Measurements from ENCODE around the gene NUBPL.
"Not testable (repeated sequence)": the region's sequence is repeated elsewhere in the genome, so short reads cannot be mapped to it uniquely, and the experiment has no call there.

Gene NUBPL

GRCh38 chr14:31813724-31814490, 252.7 kb downstream of the NUBPL start:
- not testable (repeated sequence) for DNase-seq (ENCODE audit: low read depth)

GRCh38 chr14:31819281-31819680, 258.1 kb downstream of the NUBPL start:
- DNase-seq (ENCODE audit: low read depth): no peak

GRCh38 chr14:31825459-31825858, 264.3 kb downstream of the NUBPL start:
- no peak for DNase-seq (ENCODE audit: low read depth)

GRCh38 chr14:31827325-31827724, 266.1 kb downstream of the NUBPL start:
- no peak for DNase-seq (ENCODE audit: low read depth)

GRCh38 chr14:31828946-31829868, 268.0 kb downstream of the NUBPL start:
- no peak for DNase-seq (ENCODE audit: low read depth)

- DNase-seq (ENCODE audit: low read depth): no peak
Observed at GRCh38 chr14:31834616-31835015, 273.4 kb downstream of the NUBPL start.

GRCh38 chr14:31835049-31835448, 273.8 kb downstream of the NUBPL start:
- DNase-seq (ENCODE audit: low read depth): no peak

GRCh38 chr14:31837031-31837430, 275.8 kb downstream of the NUBPL start:
- no peak for DNase-seq (ENCODE audit: low read depth)

- no peak for DNase-seq (ENCODE audit: low read depth)
Observed at GRCh38 chr14:31842899-31843298, 281.7 kb downstream of the NUBPL start.

GRCh38 chr14:31843361-31844091, 282.3 kb downstream of the NUBPL start:
- DNase-seq (ENCODE audit: low read depth): no peak

GRCh38 chr14:31854508-31855075, 293.4 kb downstream of the NUBPL start:
- DNase-seq (ENCODE audit: low read depth): no peak

GRCh38 chr14:31855262-31855661, 294.1 kb downstream of the NUBPL start:
- no peak for DNase-seq (ENCODE audit: low read depth)

GRCh38 chr14:31856003-31856402, 294.8 kb downstream of the NUBPL start:
- DNase-seq (ENCODE audit: low read depth): not testable (repeated sequence)

GRCh38 chr14:31858868-31859267, 297.7 kb downstream of the NUBPL start:
- DNase-seq (ENCODE audit: low read depth): no peak

GRCh38 chr14:31864937-31865855, 304.0 kb downstream of the NUBPL start:
- DNase-seq (ENCODE audit: low read depth): no peak

- no peak for DNase-seq (ENCODE audit: low read depth)
Observed at GRCh38 chr14:31867570-31867969, 306.4 kb downstream of the NUBPL start.

GRCh38 chr14:31868096-31868495, 306.9 kb downstream of the NUBPL start:
- not testable (repeated sequence) for DNase-seq (ENCODE audit: low read depth)

GRCh38 chr14:31876741-31877140, 315.5 kb downstream of the NUBPL start:
- DNase-seq (ENCODE audit: low read depth): no peak

GRCh38 chr14:31877255-31877798, 316.1 kb downstream of the NUBPL start:
- no peak for DNase-seq (ENCODE audit: low read depth)

GRCh38 chr14:31879661-31880348, 318.6 kb downstream of the NUBPL start:
- no peak for DNase-seq (ENCODE audit: low read depth)
